Uterus (tissue), 2 donors: ENCODE measurements around the gene NINL.

Experiments used
- CTCF ChIP-seq, 4 experiments: fragments of 200-600 bp in 2 of 4; fragments of 450-650 bp in 2 of 4; sonication (generic) in 2 of 4; IDR thresholded peaks; one replicate each; pipeline ENCODE4 v1.5.1; 2016 to 2019; ENCODE audit warnings: antibody characterized with exemption in 4 of 4, mild to moderate bottlenecking in 2 of 4, moderate library complexity in 1 of 4
- POLR2A ChIP-seq, 2 donors: fragments of 450-650 bp; IDR thresholded peaks; one replicate each; pipeline ENCODE4 v1.6.1; 2016; ENCODE audit warnings: antibody characterized with exemption in 2 of 2, mild to moderate bottlenecking in 1 of 2, moderate library complexity in 1 of 2

- no peak for TF ChIP-seq CTCF (IDR thresholded peaks at IDR 0.05)
- TF ChIP-seq POLR2A (IDR thresholded peaks at IDR 0.05) = no peak
These were observed 81.4 kb downstream of the NINL start for GRCh38 chr20:25503936-25504335.
